H1 (cell line): ENCODE results near the gene THAP7. TPM values are rescaled to one million over a fixed set of nuclear protein-coding genes. Genes with fewer than 3 reads are reported as not detected.

Source experiments
- JUND ChIP-seq: IDR thresholded peaks from 2 replicates; pipeline ENCODE4 v1.6.1; 2011; ENCODE audit warnings: mild to moderate bottlenecking, improper control_type of control experiment, low read length
- NANOG ChIP-seq: IDR thresholded peaks from 2 replicates; pipeline ENCODE4 v1.6.1; 2011; ENCODE audit warnings: low read length, low read depth, mild to moderate bottlenecking, inconsistent platforms; ENCODE audit not compliant: insufficient read depth, poor library complexity, severe bottlenecking
- SAP30 ChIP-seq: fragments of 300-600 bp; sonication (generic); IDR thresholded peaks from 2 replicates; pipeline ENCODE4 v1.7.1; 2012; ENCODE audit warnings: low read length, moderate library complexity, mild to moderate bottlenecking, inconsistent platforms; ENCODE audit not compliant: insufficient read depth, insufficient replicate concordance
- polyA plus RNA-seq, 7 experiments: library from polyadenylated mRNA; depleted of rRNA in 3 of 7; stranded (reverse) in 5 of 7; unstranded in 2 of 7; fragments of >200 nt in 5 of 7; fragments of 200-250 nt in 2 of 7; gene quantifications; 1 replicate in 5 of 7; 2 replicates in 1 of 7; 4 replicates in 1 of 7; pipeline versions ENCODE4 v1.2.1 to v1.2.3, GENCODE V29; 2011 to 2013; ENCODE audit warnings: missing spikeins in 2 of 7, mixed read lengths in 2 of 7
- total RNA-seq: library from RNA; stranded (reverse); fragmentation: NEBNext Ultra II Directional; extraction: Animal tissue kit (Norgen Biotek cat#: 25700); gene quantifications from 2 replicates; pipeline ENCODE4 v1.2.1, GENCODE V29; 2021
- TF ChIP-seq, protein P1 (sequence below): IDR thresholded peaks from 2 replicates; pipeline ENCODE4 v1.6.1; 2011; ENCODE audit warnings: low read length, improper control_type of control experiment

Gene THAP7
- total and polyA plus RNA-seq, 2 of the 8 experiments (the other 6 are each of a cell fraction or from before 2014, with no cell fraction given), result 16.9 to 32.5 TPM

DNA sequence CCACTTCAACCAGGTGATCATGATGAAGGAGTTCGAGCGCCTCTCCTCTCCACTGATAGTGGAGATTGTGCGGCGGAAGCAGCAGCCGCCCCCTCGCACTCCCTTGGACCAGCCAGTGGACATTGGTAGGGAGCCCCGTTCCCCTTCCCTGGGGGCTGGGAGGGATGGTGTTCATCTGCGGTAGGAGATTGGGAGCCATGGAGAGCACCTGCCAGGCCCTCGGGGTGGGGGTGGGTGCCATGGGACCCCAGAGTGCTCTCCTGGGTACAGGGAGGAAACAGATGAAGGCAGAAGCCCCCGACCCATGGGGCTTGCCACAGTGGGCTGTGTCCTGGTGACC lies 7.0 kb downstream of the THAP7 start (continued):
- no peak for TF ChIP-seq SAP30
- no peak for TF ChIP-seq NANOG
- TF ChIP-seq, protein P1, sequence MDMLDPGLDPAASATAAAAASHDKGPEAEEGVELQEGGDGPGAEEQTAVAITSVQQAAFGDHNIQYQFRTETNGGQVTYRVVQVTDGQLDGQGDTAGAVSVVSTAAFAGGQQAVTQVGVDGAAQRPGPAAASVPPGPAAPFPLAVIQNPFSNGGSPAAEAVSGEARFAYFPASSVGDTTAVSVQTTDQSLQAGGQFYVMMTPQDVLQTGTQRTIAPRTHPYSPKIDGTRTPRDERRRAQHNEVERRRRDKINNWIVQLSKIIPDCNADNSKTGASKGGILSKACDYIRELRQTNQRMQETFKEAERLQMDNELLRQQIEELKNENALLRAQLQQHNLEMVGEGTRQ, result no peak
- TF ChIP-seq JUND, result no peak
- TF ChIP-seq, all 59 proteins: peak for 0
